IMR-90 (cell line): Measurements from ENCODE around the gene JAKMIP1. TPM values are rescaled to one million over a fixed set of nuclear protein-coding genes. Genes with fewer than 3 reads are reported as not detected.

Experiments used
- ATAC-seq: fragments of 200-7000 bp; cut with Tn5 transposase; 2 replicates; pipeline ENCODE4 v1.9.1; 2020; ENCODE audit warnings: low read depth, mild to moderate bottlenecking, moderate library complexity
- BruUV-seq: library from RNA; stranded (reverse); fragments of 400-500 nt; replicated peaks from 2 replicates; lab custom pipeline; 2021; lab: Mats Ljungman, UMichigan
- CTCF ChIA-PET: fragments of 300-600 bp; formaldehyde crosslinking; extraction: SDS; loops from one replicate; lab custom pipeline; 2021; ENCODE audit warnings: antibody characterized with exemption; lab: Yijun Ruan, JAX
- POLR2A ChIA-PET: fragments of 300-600 bp; sonication (Branson Sonifier 250); formaldehyde crosslinking; loops from one replicate; lab custom pipeline; 2022; ENCODE audit warnings: antibody characterized with exemption; ENCODE audit not compliant: unreplicated experiment; lab: Charles Lee
- DNase-seq: peaks from one replicate; pipeline ENCODE4 v3.0.0; 2013
- H2AFZ ChIP-seq: replicated peaks from 2 replicates; pipeline ENCODE3; 2013; ENCODE audit warnings: low read length, mild to moderate bottlenecking; ENCODE audit not compliant: poor library complexity
- H2AK5ac ChIP-seq: 2 replicates; pipeline ENCODE4 v1.6.1; 2013; ENCODE audit warnings: low read depth, low read length, inconsistent platforms
- H2AK9ac ChIP-seq: replicated peaks from 2 replicates; pipeline ENCODE3; 2013; ENCODE audit warnings: mild to moderate bottlenecking, low read depth, low read length, moderate library complexity; ENCODE audit not compliant: poor library complexity
- H2BK120ac ChIP-seq: 2 replicates; pipeline ENCODE4 v1.6.1; 2013; ENCODE audit warnings: low read depth, low read length, inconsistent platforms
- H2BK15ac ChIP-seq: 3 replicates; pipeline ENCODE4 v1.6.1; 2013; ENCODE audit warnings: low read depth, low read length, inconsistent platforms
- H2BK20ac ChIP-seq: 2 replicates; pipeline ENCODE4 v1.6.1; 2013; ENCODE audit warnings: low read depth, mild to moderate bottlenecking, inconsistent platforms, low read length, moderate library complexity
- H2BK5ac ChIP-seq: 2 replicates; pipeline ENCODE4 v1.6.1; 2013; ENCODE audit warnings: mild to moderate bottlenecking, low read depth, low read length, inconsistent platforms; ENCODE audit not compliant: poor library complexity, severe bottlenecking
- H3K14ac ChIP-seq: replicated peaks from 2 replicates; pipeline ENCODE4 v1.6.1; 2013; ENCODE audit warnings: low read depth, low read length, inconsistent platforms
- H3K18ac ChIP-seq: 2 replicates; pipeline ENCODE4 v1.6.1; 2013; ENCODE audit warnings: low read depth, low read length, control low read depth
- H3K23ac ChIP-seq: 2 replicates; pipeline ENCODE4 v1.6.1; 2013; ENCODE audit warnings: low read depth, low read length, inconsistent platforms
- H3K27ac ChIP-seq: 2 replicates; pipeline ENCODE4 v1.5.1; 2013; ENCODE audit warnings: mild to moderate bottlenecking, control low read depth, low read length; ENCODE audit not compliant: insufficient read depth
- H3K27me3 ChIP-seq: 2 replicates; pipeline ENCODE4 v1.6.1; 2013; ENCODE audit warnings: low read length; ENCODE audit not compliant: control insufficient read depth, insufficient read depth
- H3K36me3 ChIP-seq: 2 replicates; pipeline ENCODE4 v1.6.1; 2013; ENCODE audit warnings: low read length, mixed read lengths; ENCODE audit not compliant: control insufficient read depth, insufficient read depth
- H3K4ac ChIP-seq: 2 replicates; pipeline ENCODE4 v1.6.1; 2013; ENCODE audit warnings: low read depth, low read length, inconsistent platforms
- H3K4me1 ChIP-seq: 2 replicates; pipeline ENCODE4 v1.6.1; 2013; ENCODE audit warnings: low read length, mixed read lengths; ENCODE audit not compliant: control insufficient read depth, insufficient read depth
- H3K4me2 ChIP-seq: 2 replicates; pipeline ENCODE4 v1.6.1; 2013; ENCODE audit warnings: low read depth, mild to moderate bottlenecking, control low read depth, low read length, moderate library complexity
- H3K4me3 ChIP-seq: 2 replicates; pipeline ENCODE4 v1.5.1; 2013; ENCODE audit warnings: low read depth, mild to moderate bottlenecking, control low read depth, low read length, moderate library complexity; ENCODE audit not compliant: insufficient read depth
- H3K56ac ChIP-seq: 2 replicates; pipeline ENCODE4 v1.6.1; 2013; ENCODE audit warnings: low read length, inconsistent platforms; ENCODE audit not compliant: insufficient read depth; ENCODE audit errors: extremely low read depth
- H3K79me1 ChIP-seq, 2 experiments: 2 replicates each; pipeline ENCODE4 v1.6.1; 2013; ENCODE audit warnings: low read length in 2 of 2, inconsistent platforms in 1 of 2, low read depth in 1 of 2
- H3K9ac ChIP-seq: 2 replicates; pipeline ENCODE4 v1.6.1; 2013; ENCODE audit warnings: low read depth, low read length, control low read depth
- H3K9me1 ChIP-seq: 2 replicates; pipeline ENCODE4 v1.6.1; 2013; ENCODE audit warnings: low read length, inconsistent platforms; ENCODE audit not compliant: insufficient read depth
- H3K9me3 ChIP-seq: 2 replicates; pipeline ENCODE4 v1.6.1; 2013; ENCODE audit warnings: low read length; ENCODE audit not compliant: control insufficient read depth, insufficient read depth
- H4K20me1 ChIP-seq: 2 replicates; pipeline ENCODE4 v1.6.1; 2013; ENCODE audit warnings: low read length, inconsistent platforms; ENCODE audit not compliant: insufficient read depth
- H4K5ac ChIP-seq: 2 replicates; pipeline ENCODE4 v1.6.1; 2013; ENCODE audit warnings: mild to moderate bottlenecking, low read depth, low read length, control low read depth
- H4K8ac ChIP-seq, 2 experiments: 2 replicates each; pipeline ENCODE4 v1.6.1; 2013; ENCODE audit warnings: low read depth in 2 of 2, low read length in 2 of 2, control low read depth in 1 of 2, inconsistent platforms in 1 of 2
- H4K91ac ChIP-seq: 2 replicates; pipeline ENCODE4 v1.6.1; 2013; ENCODE audit warnings: low read depth, low read length, inconsistent platforms; ENCODE audit not compliant: insufficient read depth
- BHLHE40 ChIP-seq: fragments of 150-350 bp; IDR thresholded peaks from 2 replicates; pipeline ENCODE4 v1.6.1; 2016; ENCODE audit warnings: mild to moderate bottlenecking, low read depth, low read length
- CHD1 ChIP-seq: IDR thresholded peaks from 2 replicates; pipeline ENCODE4 v1.6.1; 2012; ENCODE audit warnings: low read depth, low read length, improper control_type of control experiment
- CTCF ChIP-seq: conservative IDR thresholded peaks from 2 replicates; pipeline ENCODE4 v1.5.1; 2012; ENCODE audit warnings: mild to moderate bottlenecking, low read depth, low read length, improper control_type of control experiment
- MAFK ChIP-seq: IDR thresholded peaks from 2 replicates; pipeline ENCODE4 v1.6.1; 2012; ENCODE audit warnings: low read depth, low read length, improper control_type of control experiment
- MAZ ChIP-seq: IDR thresholded peaks from 2 replicates; pipeline ENCODE4 v1.6.1; 2012; ENCODE audit warnings: low read depth, mild to moderate bottlenecking, low read length, improper control_type of control experiment, moderate library complexity, borderline replicate concordance
- POLR2A ChIP-seq: IDR thresholded peaks from 2 replicates; pipeline ENCODE4 v1.6.1; 2012; ENCODE audit warnings: mild to moderate bottlenecking, low read depth, low read length
- RFX5 ChIP-seq: IDR thresholded peaks from 2 replicates; pipeline ENCODE4 v1.8.0; 2012; ENCODE audit warnings: low read depth, mild to moderate bottlenecking, low read length, moderate library complexity
- SMC3 ChIP-seq: fragments of 150-350 bp; IDR thresholded peaks from 2 replicates; pipeline ENCODE4 v1.6.1; 2016; ENCODE audit warnings: low read depth, mild to moderate bottlenecking, antibody characterized with exemption, low read length, moderate library complexity
- WGBS, 2 experiments: methylation state at CpG; one replicate each; pipeline versions ENCODE4 v1.1.5 to v1.1.7; 2013; ENCODE audit warnings: missing lambda C conversion rate in 2 of 2; ENCODE audit not compliant: insufficient read length in 1 of 2; ENCODE audit errors: extremely low coverage in 2 of 2; 5-methylcytosine and 5-hydroxymethylcytosine counted together
- dilution Hi-C: fragments of 300-500 bp; cut with HindIII; formaldehyde crosslinking; loops from one replicate; pipeline ENCODE4 v1.14.3; 2018; ENCODE audit warnings: low sequenced_read_pairs; ENCODE audit not compliant: unreplicated experiment
- in situ Hi-C: fragments of 300-500 bp; cut with MboI; formaldehyde crosslinking; loops from 3 replicates; pipeline ENCODE4 v1.14.3; 2019; ENCODE audit warnings: low sequenced_read_pairs, inconsistent platforms, mixed read lengths
- intact Hi-C: fragments of 100-400 bp; cut with micrococcal nuclease; formaldehyde crosslinking; loops from 2 replicates; pipeline ENCODE4 v1.10.0; 2022
- polyA plus RNA-seq, 3 experiments: library from polyadenylated mRNA; depleted of rRNA; stranded (reverse); fragments of >200 nt; gene quantifications; 2 replicates each; pipeline ENCODE4 v1.2.3, GENCODE V29; 2012; ENCODE audit warnings: low replicate concordance in 1 of 3
- total RNA-seq: library from RNA; depleted of rRNA; stranded (reverse); fragments of >200 nt; gene quantifications from 2 replicates; pipeline ENCODE4 v1.2.3, GENCODE V29; 2012
- TF ChIP-seq, protein P1 (sequence below): fragments of 150-350 bp; IDR thresholded peaks from 2 replicates; pipeline ENCODE4 v1.6.1; 2017; ENCODE audit warnings: mild to moderate bottlenecking, antibody characterized with exemption, low read length, low read depth

JAKMIP1 gene
- total and polyA plus RNA-seq, 2 of the 4 experiments (the other 2 are of a cell fraction), result not detected

DNA sequence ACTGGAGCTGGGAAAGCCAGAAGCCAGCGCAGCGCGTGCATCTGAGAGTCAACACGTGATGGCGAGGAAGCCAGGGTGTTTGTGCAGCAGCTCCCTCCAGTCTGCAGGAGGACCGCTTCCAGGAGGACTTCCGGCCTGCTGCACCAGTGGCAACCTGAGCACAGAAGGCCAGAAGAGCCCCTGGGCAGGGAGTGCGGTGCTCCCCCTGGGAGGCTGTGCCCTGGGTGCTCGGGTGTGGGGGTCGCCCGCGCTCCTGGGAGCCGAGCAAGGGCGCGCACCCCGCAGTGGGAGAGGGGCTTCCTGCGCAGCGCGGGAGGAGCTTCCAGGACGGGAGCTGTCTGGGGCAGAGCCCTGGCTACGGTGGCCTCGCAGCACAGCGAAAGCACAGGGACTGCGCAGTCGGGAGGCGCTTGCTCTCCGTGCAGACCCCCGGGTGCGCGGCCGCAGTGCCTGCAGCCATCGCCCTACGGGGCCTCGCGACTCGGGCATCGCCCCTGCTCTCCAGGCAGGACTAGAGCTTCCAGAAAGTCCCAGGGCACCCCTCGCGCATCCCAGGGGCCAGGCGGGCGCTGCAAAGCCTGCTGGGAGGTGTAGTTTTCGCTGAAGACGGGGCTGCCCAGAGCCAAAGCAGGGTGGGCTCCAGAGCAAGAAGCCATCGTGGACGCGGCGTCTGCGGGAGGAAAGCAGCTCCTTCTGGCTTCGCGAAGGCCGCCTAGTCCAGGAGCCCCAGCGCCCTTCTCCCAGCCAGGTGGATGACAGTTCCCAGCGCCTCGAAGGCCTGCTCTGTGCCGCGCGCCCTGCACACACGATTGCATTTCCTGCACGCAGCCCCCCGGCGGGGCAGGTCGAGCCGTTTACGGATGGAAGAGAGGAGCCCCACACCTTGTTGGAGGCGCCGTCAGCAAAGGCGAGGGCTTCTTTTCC, 45.2 kb upstream of the JAKMIP1 start:
- Histone ChIP-seq H3K79me1 (no peaks in the 10 kb centered on the region), H3K56ac (no peak overlapping the region), H2AK5ac (no peak overlapping the region), H4K20me1 (no peaks in the 10 kb centered on the region), H3K9me3 (peaks cover 7% of the 10 kb centered on the region), H3K4me3 (peak overlapping the region; percentile 12; the same call in 1 of the 2 replicates), H2AK9ac (no peak overlapping the region), H3K36me3 (no peaks in the 10 kb centered on the region), H3K27me3 (peaks cover 27% of the 10 kb centered on the region), H4K8ac (no peak overlapping the region), H3K9ac (no peak overlapping the region), H2AFZ (peak overlapping the region; percentile 65), H3K27ac (no peak overlapping the region), H4K5ac (no peak overlapping the region), H3K23ac (no peak overlapping the region), H3K14ac (no peak overlapping the region), H2BK15ac (no peak overlapping the region), H2BK5ac (no peak overlapping the region), H3K4me2 (no peak overlapping the region), H2BK20ac (no peak overlapping the region), H2BK120ac (no peak overlapping the region), H3K4me1 (no peaks in the 10 kb centered on the region), H3K18ac (no peak overlapping the region), H3K9me1 (no peaks in the 10 kb centered on the region), H3K4ac (no peak overlapping the region), H4K91ac (no peak overlapping the region)
- POLR2A ChIA-PET, result interaction anchor here (0.5 kb wide), 1 partner anchor 79 kb away, joined by 3 read pairs; no protein-coding TSS in a partner anchor
- TF ChIP-seq BHLHE40 (no peak), MAFK (no peak), POLR2A (no peak), MAZ (no peak), SMC3 (no peak), RFX5 (no peak), CTCF (no peak), CHD1 (no peak)
- TF ChIP-seq, protein P1, sequence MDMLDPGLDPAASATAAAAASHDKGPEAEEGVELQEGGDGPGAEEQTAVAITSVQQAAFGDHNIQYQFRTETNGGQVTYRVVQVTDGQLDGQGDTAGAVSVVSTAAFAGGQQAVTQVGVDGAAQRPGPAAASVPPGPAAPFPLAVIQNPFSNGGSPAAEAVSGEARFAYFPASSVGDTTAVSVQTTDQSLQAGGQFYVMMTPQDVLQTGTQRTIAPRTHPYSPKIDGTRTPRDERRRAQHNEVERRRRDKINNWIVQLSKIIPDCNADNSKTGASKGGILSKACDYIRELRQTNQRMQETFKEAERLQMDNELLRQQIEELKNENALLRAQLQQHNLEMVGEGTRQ, result no peak
- peak; percentile 80 for ATAC-seq
- intact Hi-C loops (no loop called here), dilution Hi-C loops (no loop called here), in situ Hi-C loops (no loop called here)
- 12% methylated on average over 29 of the region's 67 CpGs; no CpG with 5 or more reads in 1 of the 2 experiments for WGBS, 2 experiments
- CTCF ChIA-PET, result interaction anchor here (0.9 to 1.1 kb wide), 3 partner anchors 82 to 86 kb away, joined by 4 to 5 read pairs (median 4); no protein-coding TSS in a partner anchor
- no peak for DNase-seq
- BruUV-seq, result no TSS peak
